B cell (primary cell): ENCODE data around the gene LATS2. TPM values are rescaled to one million over a fixed set of nuclear protein-coding genes. Genes with fewer than 3 reads are reported as not detected.

ENCODE experiments used
- ATAC-seq: fragments of 200-7000 bp; cut with Tn5 transposase; one replicate; pipeline ENCODE4 v1.10.0; 2021; ENCODE audit warnings: low read depth, mild to moderate bottlenecking, moderate number of reproducible peaks, moderate library complexity
- CTCF ChIA-PET: fragments of 350-600 bp; sonication (Branson Sonifier 250); formaldehyde crosslinking; loops from one replicate; lab custom pipeline; 2021; ENCODE audit warnings: antibody characterized with exemption, inconsistent platforms; lab: Charles Lee
- POLR2A ChIA-PET: fragments of 350-600 bp; sonication (Branson Sonifier 250); formaldehyde crosslinking; loops from one replicate; lab custom pipeline; 2021; ENCODE audit warnings: antibody characterized with exemption; lab: Charles Lee
- DNase-seq: peaks from one replicate; pipeline ENCODE4 v3.0.0; 2013
- H2AFZ ChIP-seq: 2 replicates; pipeline ENCODE4 v1.6.1; 2012; ENCODE audit warnings: mild to moderate bottlenecking, low read depth, low read length; ENCODE audit not compliant: insufficient read depth, poor library complexity, severe bottlenecking
- H3K27ac ChIP-seq, 2 donors: 1 replicate in 1 of 2; 2 replicates in 1 of 2; pipeline ENCODE4 v1.5.1; 2012 to 2013; ENCODE audit warnings: low read length in 2 of 2, mild to moderate bottlenecking in 2 of 2, moderate library complexity in 1 of 2
- H3K27me3 ChIP-seq, 4 experiments: fragments of 200-600 bp in 1 of 4; sonication (generic) in 1 of 4; replicated peaks in 1 of 4; 1 replicate in 2 of 4; 2 replicates in 2 of 4; pipeline versions ENCODE4 v1.6.1 to v1.7.0; 2013 to 2016; ENCODE audit warnings: low read length in 3 of 4, mild to moderate bottlenecking in 2 of 4, mixed read lengths in 1 of 4, moderate library complexity in 1 of 4; ENCODE audit not compliant: insufficient read depth in 4 of 4, control insufficient read depth in 3 of 4; ENCODE audit errors: control extremely low read depth in 1 of 4
- H3K36me3 ChIP-seq, 2 experiments: replicated peaks in 1 of 2; 1 replicate in 1 of 2; 2 replicates in 1 of 2; pipeline versions ENCODE4 v1.6.1 to v1.7.1; 2013; ENCODE audit warnings: low read length in 1 of 2; ENCODE audit not compliant: insufficient read depth in 2 of 2, control insufficient read depth in 1 of 2; ENCODE audit errors: control extremely low read depth in 1 of 2, extremely low read depth in 1 of 2
- H3K4me1 ChIP-seq, 2 donors: fragments of 200-600 bp in 1 of 2; sonication (generic) in 1 of 2; 1 replicate in 1 of 2; 2 replicates in 1 of 2; pipeline versions ENCODE4 v1.5.1 to v1.6.1; 2013 to 2017; ENCODE audit warnings: low read length in 2 of 2; ENCODE audit not compliant: control insufficient read depth in 2 of 2, insufficient read depth in 2 of 2
- H3K4me2 ChIP-seq: replicated peaks from 2 replicates; pipeline ENCODE3; 2012; ENCODE audit warnings: mild to moderate bottlenecking, low read depth, low read length; ENCODE audit not compliant: poor library complexity, severe bottlenecking
- H3K4me3 ChIP-seq, 5 experiments: fragments of 200-600 bp in 1 of 5; sonication (generic) in 1 of 5; 1 replicate in 3 of 5; 2 replicates in 2 of 5; pipeline versions ENCODE4 v1.5.1 to v1.7.0; 2011 to 2016; ENCODE audit warnings: low read length in 4 of 5, mild to moderate bottlenecking in 4 of 5, low read depth in 2 of 5, control low read depth in 1 of 5, moderate library complexity in 1 of 5; ENCODE audit not compliant: insufficient read depth in 1 of 5; ENCODE audit errors: control extremely low read depth in 1 of 5, extremely low read depth in 1 of 5
- H3K79me2 ChIP-seq: fragments of 200-600 bp; sonication (generic); one replicate; pipeline ENCODE4 v1.6.0; 2016; ENCODE audit warnings: low read length; ENCODE audit not compliant: control insufficient read depth, insufficient read depth
- H3K9ac ChIP-seq: fragments of 200-600 bp; sonication (generic); 2 replicates; pipeline ENCODE4 v1.6.1; 2017; ENCODE audit warnings: mild to moderate bottlenecking, low read length, moderate library complexity
- H3K9me3 ChIP-seq, 3 donors: one replicate each; pipeline versions ENCODE4 v1.6.1 to v1.7.1; 2013; ENCODE audit warnings: low read length in 2 of 3; ENCODE audit not compliant: control insufficient read depth in 2 of 3, insufficient read depth in 1 of 3; ENCODE audit errors: control extremely low read depth in 1 of 3
- H4K20me1 ChIP-seq: 2 replicates; pipeline ENCODE4 v1.6.0; 2012; ENCODE audit warnings: mild to moderate bottlenecking, low read length; ENCODE audit not compliant: insufficient read depth, control insufficient read depth, poor library complexity, severe bottlenecking
- H3K27ac Mint-ChIP-seq: one replicate; pipeline ENCODE4 v1.8.0; 2021; ENCODE audit warnings: mixed read lengths
- H3K27me3 Mint-ChIP-seq: one replicate; pipeline ENCODE4 v1.8.0; 2021; ENCODE audit warnings: mixed read lengths
- H3K4me1 Mint-ChIP-seq: one replicate; pipeline ENCODE4 v1.8.0; 2021; ENCODE audit warnings: mixed read lengths
- H3K4me3 Mint-ChIP-seq: one replicate; pipeline ENCODE4 v1.8.0; 2021; ENCODE audit warnings: mixed read lengths
- H3K9me3 Mint-ChIP-seq: one replicate; pipeline ENCODE4 v1.8.0; 2022; ENCODE audit warnings: mixed read lengths; ENCODE audit not compliant: insufficient read depth
- CTCF ChIP-seq: fragments of 200-600 bp; IDR thresholded peaks from one replicate; pipeline ENCODE4 v1.8.0; 2022; ENCODE audit warnings: antibody characterized with exemption, mild to moderate bottlenecking
- EZH2 ChIP-seq: IDR thresholded peaks from 2 replicates; pipeline ENCODE4 v1.6.1; 2012; ENCODE audit warnings: borderline replicate concordance, low read depth, mild to moderate bottlenecking, moderate library complexity, low read length; ENCODE audit not compliant: insufficient read depth, poor library complexity, severe bottlenecking
- WGBS: methylation state at CpG from one replicate; pipeline ENCODE4 v1.1.5; 2013; ENCODE audit warnings: missing lambda C conversion rate; ENCODE audit not compliant: insufficient coverage; 5-methylcytosine and 5-hydroxymethylcytosine counted together
- intact Hi-C: fragments of 100-400 bp; cut with micrococcal nuclease; formaldehyde crosslinking; loops from one replicate; pipeline ENCODE4 v1.10.0; 2022
- polyA plus RNA-seq: library from polyadenylated mRNA; depleted of rRNA; stranded (reverse); fragments of >200 nt; gene quantifications from 2 replicates; pipeline ENCODE4 v1.2.3, GENCODE V29; 2012
- total RNA-seq, 2 donors: library from RNA; stranded (reverse); fragments of 120-200 nt in 1 of 2; gene quantifications; 1 replicate in 1 of 2; 2 replicates in 1 of 2; pipeline versions ENCODE4 v1.2.3 to v1.2.4, GENCODE V29; 2013 to 2022

The LATS2 gene
- total and polyA plus RNA-seq, 2 donors (not counting 1 experiment from before 2014, with no cell fraction given) = 1.9 to 2.7 TPM

GRCh38 chr13:21086929-21087328, 25.5 kb upstream of the LATS2 start:
- no peaks in the 10 kb centered on the region for H4K20me1 ChIP-seq
- H3K27ac ChIP-seq = no peak overlapping the region
- no peaks in the 10 kb centered on the region for H3K79me2 ChIP-seq
- no peaks in the 10 kb centered on the region for H3K9me3 ChIP-seq
- H2AFZ ChIP-seq = no peak overlapping the region
- TF ChIP-seq CTCF = no peak
- no peak for TF ChIP-seq EZH2
- H3K4me1 ChIP-seq = no peaks in the 10 kb centered on the region
- DNase-seq (no peak), ATAC-seq (no peak)
- no peak overlapping the region for H3K4me2 ChIP-seq
- H3K27me3 Mint-ChIP-seq = peaks cover 7% of the 10 kb centered on the region
- CTCF ChIA-PET = no interaction called here
- intact Hi-C loops = no loop called here
- no peak overlapping the region for H3K27ac Mint-ChIP-seq
- 100% methylated on average over 1 of the region's 2 CpGs for whole genome bisulfite sequencing
- no peaks in the 10 kb centered on the region for H3K9me3 Mint-ChIP-seq
- H3K27me3 ChIP-seq = no peaks in the 10 kb centered on the region
- no peak overlapping the region for H3K4me3 Mint-ChIP-seq
- no peak overlapping the region for H3K9ac ChIP-seq
- H3K4me3 ChIP-seq = no peak overlapping the region
- no peaks in the 10 kb centered on the region for H3K4me1 Mint-ChIP-seq
- POLR2A ChIA-PET = no interaction called here
- H3K36me3 ChIP-seq = no peaks in the 10 kb centered on the region

- CTCF ChIA-PET = no interaction called here
- no peak overlapping the region for H3K4me3 Mint-ChIP-seq
- H3K4me1 Mint-ChIP-seq = no peaks in the 10 kb centered on the region
- no peaks in the 10 kb centered on the region for H4K20me1 ChIP-seq
- no peak overlapping the region for H3K9ac ChIP-seq
- H3K9me3 ChIP-seq = no peaks in the 10 kb centered on the region
- POLR2A ChIA-PET = no interaction called here
- no peak overlapping the region for H3K4me2 ChIP-seq
- DNase-seq (no peak), ATAC-seq (no peak)
- H3K4me1 ChIP-seq = no peaks in the 10 kb centered on the region
- no peak overlapping the region for H3K4me3 ChIP-seq
- no peaks in the 10 kb centered on the region for H3K36me3 ChIP-seq
- H2AFZ ChIP-seq = no peak overlapping the region
- TF ChIP-seq CTCF = no peak
- no peak for TF ChIP-seq EZH2
- no peak overlapping the region for H3K27ac ChIP-seq
- 87% methylated on average over 7 of the region's 7 CpGs for WGBS
- H3K9me3 Mint-ChIP-seq = no peaks in the 10 kb centered on the region
- peaks cover 0 to 4% (median 1%) of the 10 kb centered on the region in 4 experiments for H3K27me3 ChIP-seq
- H3K27me3 Mint-ChIP-seq = peaks cover 20% of the 10 kb centered on the region
- intact Hi-C loops = no loop called here
- no peaks in the 10 kb centered on the region for H3K79me2 ChIP-seq
- H3K27ac Mint-ChIP-seq = no peak overlapping the region
Measured at GRCh38 chr13:21081926-21082325, 20.5 kb upstream of the LATS2 start.
